ENCODE measurements around the gene ZMYM2. TPM values are rescaled to one million over a fixed set of nuclear protein-coding genes. Genes with fewer than 3 reads are reported as not detected.

ZMYM2 gene
- total RNA-seq, 2 experiments from 2014 or later: 79.2 to 82.0 TPM

GRCh38 chr13:20069956-20070355 is 111.4 kb downstream of the ZMYM2 start:
- Mint-ChIP-seq H3K9me3 (no peaks in the 10 kb centered on the region), H3K27me3 (no peaks in the 10 kb centered on the region), H3K36me3 (ENCODE audit: low read depth) (peaks cover 27% of the 10 kb centered on the region), H3K4me1 (ENCODE audit: low read depth) (peaks cover 2% of the 10 kb centered on the region), H3K4me3 (no peak overlapping the region), H3K27ac (no peak overlapping the region)
- TF ChIP-seq CTCF (IDR thresholded peaks at IDR 0.05): no peak
- intact Hi-C loops (cut with micrococcal nuclease): no loop called here
- ATAC-seq: no peak
- CTCF ChIA-PET: no interaction called here
- no peak for DNase-seq
- POLR2A ChIA-PET: interaction anchor here (0.7 kb wide), 1 partner anchor 14 kb away, joined by 4 read pairs; no protein-coding TSS in a partner anchor

- CTCF ChIA-PET: interaction anchor here (0.9 to 2.2 kb wide), 3 partner anchors 23 to 89 kb away, joined by 3 to 7 read pairs (median 3); no protein-coding TSS in a partner anchor
- DNase-seq (no peak), ATAC-seq (no peak)
- H3K27me3 Mint-ChIP-seq: no peaks in the 10 kb centered on the region
- TF ChIP-seq CTCF (IDR thresholded peaks at IDR 0.05): no peak
- POLR2A ChIA-PET: interaction anchor here (0.8 kb wide), 1 partner anchor 87 kb away, joined by 3 read pairs; the partner anchor contains the start of gene GJA3
- H3K36me3 Mint-ChIP-seq (ENCODE audit: low read depth): peaks cover 26% of the 10 kb centered on the region
- no peaks in the 10 kb centered on the region for H3K9me3 Mint-ChIP-seq
- no peak overlapping the region for H3K4me3 Mint-ChIP-seq
- H3K4me1 Mint-ChIP-seq (ENCODE audit: low read depth): peaks cover 2% of the 10 kb centered on the region
- H3K27ac Mint-ChIP-seq: no peak overlapping the region
- intact Hi-C loops (cut with micrococcal nuclease): no loop called here
Observed at GRCh38 chr13:20073775-20074174, 115.2 kb downstream of the ZMYM2 start.

- no peak overlapping the region for H3K4me3 Mint-ChIP-seq
- H3K9me3 Mint-ChIP-seq: no peaks in the 10 kb centered on the region
- H3K27ac Mint-ChIP-seq: no peak overlapping the region
- ATAC-seq: no peak
- peaks cover 24% of the 10 kb centered on the region for H3K36me3 Mint-ChIP-seq (ENCODE audit: low read depth)
- peaks cover 2% of the 10 kb centered on the region for H3K4me1 Mint-ChIP-seq (ENCODE audit: low read depth)
- intact Hi-C loops (cut with micrococcal nuclease): no loop called here
- POLR2A ChIA-PET: no interaction called here
- DNase-seq: no peak
- CTCF ChIA-PET: interaction anchor here (1.0 to 1.4 kb wide), 2 partner anchors 20 to 53 kb away, joined by 3 to 6 read pairs; no protein-coding TSS in a partner anchor
- H3K27me3 Mint-ChIP-seq: no peaks in the 10 kb centered on the region
- no peak for TF ChIP-seq CTCF (IDR thresholded peaks at IDR 0.05)
Observed at GRCh38 chr13:20074966-20075365, 116.4 kb downstream of the ZMYM2 start.

- intact Hi-C loops (cut with micrococcal nuclease): no loop called here
- ATAC-seq (no peak), DNase-seq (no peak)
- TF ChIP-seq CTCF (IDR thresholded peaks at IDR 0.05): no peak
- ChIA-PET CTCF (no interaction called here), POLR2A (no interaction called here)
- Mint-ChIP-seq H3K27ac (no peak overlapping the region), H3K4me3 (no peak overlapping the region), H3K36me3 (ENCODE audit: low read depth) (peaks cover 16% of the 10 kb centered on the region), H3K4me1 (ENCODE audit: low read depth) (peaks cover under 1% of the 10 kb centered on the region), H3K27me3 (no peaks in the 10 kb centered on the region), H3K9me3 (no peaks in the 10 kb centered on the region)
Observed at GRCh38 chr13:20077086-20077485, 118.6 kb downstream of the ZMYM2 start.

GRCh38 chr13:20080377-20081164 is 122.0 kb downstream of the ZMYM2 start:
- DNase-seq: no peak
- ATAC-seq: no peak
- POLR2A ChIA-PET: no interaction called here
- Mint-ChIP-seq H3K9me3 (no peaks in the 10 kb centered on the region), H3K27me3 (no peaks in the 10 kb centered on the region), H3K4me3 (no peak overlapping the region), H3K27ac (no peak overlapping the region), H3K36me3 (ENCODE audit: low read depth) (peaks cover 17% of the 10 kb centered on the region), H3K4me1 (ENCODE audit: low read depth) (no peaks in the 10 kb centered on the region)
- intact Hi-C loops (cut with micrococcal nuclease): no loop called here
- no peak for TF ChIP-seq CTCF (IDR thresholded peaks at IDR 0.05)
- CTCF ChIA-PET: no interaction called here

All from activated CD8-positive, alpha-beta T cell treated with anti-CD3 and anti-CD28 coated beads for 36 hours (primary cell).